Measurements from ENCODE around the gene PLCB1. TPM values are rescaled to one million over a fixed set of nuclear protein-coding genes. Genes with fewer than 3 reads are reported as not detected.
A peak's percentile ranks its signal among the peaks of the same experiment; 100 is the strongest.

Gene PLCB1
- total and polyA plus RNA-seq, 2 experiments from 2014 or later, result 6.7 to 20.5 TPM

GRCh38 chr20:8602389-8603116 is 470.5 kb downstream of the PLCB1 start:
- Histone ChIP-seq H3K36me3 (replicated peaks; ENCODE audit: insufficient read depth, low read depth) (no peaks in the 10 kb centered on the region), H3K9me2 (replicated peaks; ENCODE audit: insufficient read depth) (no peaks in the 10 kb centered on the region), H3K4me1 (ENCODE audit: insufficient read depth) (no peaks in the 10 kb centered on the region), H4K20me1 (ENCODE audit: insufficient read depth, poor library complexity, severe bottlenecking) (no peaks in the 10 kb centered on the region), H3K4me2 (peak overlapping the region; percentile 20), H2AFZ (peak overlapping the region; percentile 1), H3K79me2 (no peaks in the 10 kb centered on the region), H3K4me3 (no peak overlapping the region), H3K27me3 (no peaks in the 10 kb centered on the region), H3K9me3 (ENCODE audit: low read depth) (no peaks in the 10 kb centered on the region), H3K27ac (no peak overlapping the region)
- TF ChIP-seq EZH2 (IDR thresholded peaks at IDR 0.05; ENCODE audit: borderline replicate concordance) (no peak), EZH2phosphoT487 (IDR thresholded peaks at IDR 0.05; ENCODE audit: low read depth, severe bottlenecking, unreplicated experiment) (no peak), CTCF (IDR thresholded peaks at IDR 0.05; ENCODE audit: poor library complexity) (no peak)
- DNase-seq (ENCODE audit: low spot score), result no peak
- 92% methylated on average over 3 of the region's 3 CpGs for WGBS (ENCODE audit: low lambda C conversion rate, missing lambda C conversion rate)

- H3K9me3 ChIP-seq (ENCODE audit: low read depth), result no peaks in the 10 kb centered on the region
- DNase-seq (ENCODE audit: low spot score), result no peak
- H3K27me3 ChIP-seq, result no peaks in the 10 kb centered on the region
- 78% methylated on average over 1 of the region's 1 CpG for WGBS (ENCODE audit: low lambda C conversion rate, missing lambda C conversion rate)
- no peaks in the 10 kb centered on the region for H4K20me1 ChIP-seq (ENCODE audit: insufficient read depth, poor library complexity, severe bottlenecking)
- TF ChIP-seq EZH2 (IDR thresholded peaks at IDR 0.05; ENCODE audit: borderline replicate concordance) (no peak), CTCF (IDR thresholded peaks at IDR 0.05; ENCODE audit: poor library complexity) (no peak), EZH2phosphoT487 (IDR thresholded peaks at IDR 0.05; ENCODE audit: low read depth, severe bottlenecking, unreplicated experiment) (no peak)
- no peaks in the 10 kb centered on the region for H3K9me2 ChIP-seq (replicated peaks; ENCODE audit: insufficient read depth)
- H3K4me2 ChIP-seq, result no peak overlapping the region
- H3K4me1 ChIP-seq (ENCODE audit: insufficient read depth), result no peaks in the 10 kb centered on the region
- no peak overlapping the region for H3K27ac ChIP-seq
- H3K79me2 ChIP-seq, result no peaks in the 10 kb centered on the region
- no peak overlapping the region for H2AFZ ChIP-seq
- no peak overlapping the region for H3K4me3 ChIP-seq
- H3K36me3 ChIP-seq (replicated peaks; ENCODE audit: insufficient read depth, low read depth), result no peaks in the 10 kb centered on the region
Observed at GRCh38 chr20:8608470-8608869, 476.4 kb downstream of the PLCB1 start.

- no peak overlapping the region for H3K27ac ChIP-seq
- no peak overlapping the region for H3K4me2 ChIP-seq
Observed at GRCh38 chr20:8616792-8617191, 484.7 kb downstream of the PLCB1 start.

More at GRCh38 chr20:8616792-8617191, 484.7 kb downstream of the PLCB1 start:
- no peaks in the 10 kb centered on the region for H4K20me1 ChIP-seq (ENCODE audit: insufficient read depth, poor library complexity, severe bottlenecking)
- H3K4me3 ChIP-seq, result no peak overlapping the region
- no peaks in the 10 kb centered on the region for H3K4me1 ChIP-seq (ENCODE audit: insufficient read depth)
- TF ChIP-seq CTCF (IDR thresholded peaks at IDR 0.05; ENCODE audit: poor library complexity), result no peak
- no peak for TF ChIP-seq EZH2phosphoT487 (IDR thresholded peaks at IDR 0.05; ENCODE audit: low read depth, severe bottlenecking, unreplicated experiment)
- no peak for TF ChIP-seq EZH2 (IDR thresholded peaks at IDR 0.05; ENCODE audit: borderline replicate concordance)
- H3K36me3 ChIP-seq (replicated peaks; ENCODE audit: insufficient read depth, low read depth), result no peaks in the 10 kb centered on the region
- H2AFZ ChIP-seq, result no peak overlapping the region
- no peaks in the 10 kb centered on the region for H3K9me3 ChIP-seq (ENCODE audit: low read depth)
- H3K9me2 ChIP-seq (replicated peaks; ENCODE audit: insufficient read depth), result no peaks in the 10 kb centered on the region
- no peak for DNase-seq (ENCODE audit: low spot score)
- no peaks in the 10 kb centered on the region for H3K79me2 ChIP-seq
- H3K27me3 ChIP-seq, result no peaks in the 10 kb centered on the region

Measured in hepatocyte (in vitro differentiated cells).